GM23338 (cell line): ENCODE data around the gene DTD1. TPM values are rescaled to one million over a fixed set of nuclear protein-coding genes. Genes with fewer than 3 reads are reported as not detected.

Experiments
- ATAC-seq: fragments of 200-7000 bp; cut with Tn5 transposase; 3 replicates; pipeline ENCODE4 v1.9.1; 2020
- DNase-seq: peaks from one replicate; pipeline ENCODE4 v3.0.0-alpha.2; 2015; ENCODE audit warnings: low spot score
- H2AFZ ChIP-seq: fragments of 200-600 bp; sonication (generic); 2 replicates; pipeline ENCODE4 v1.8.0; 2016; ENCODE audit warnings: antibody characterized with exemption, mild to moderate bottlenecking, moderate library complexity
- H3F3A ChIP-seq: fragments of 200-600 bp; sonication (generic); replicated peaks from 2 replicates; pipeline ENCODE4 v1.8.0; 2017; ENCODE audit warnings: antibody characterized with exemption, mixed run types, low read depth
- H3K27ac ChIP-seq: fragments of 200-600 bp; sonication (generic); 2 replicates; pipeline ENCODE4 v1.6.1; 2016; ENCODE audit warnings: low read depth
- H3K27me3 ChIP-seq: fragments of 200-600 bp; sonication (generic); 2 replicates; pipeline ENCODE4 v1.8.0; 2016; ENCODE audit warnings: mild to moderate bottlenecking, mixed run types, moderate library complexity; ENCODE audit not compliant: insufficient read depth
- H3K36me3 ChIP-seq: fragments of 200-600 bp; sonication (generic); 2 replicates; pipeline ENCODE4 v1.8.0; 2016; ENCODE audit warnings: mild to moderate bottlenecking; ENCODE audit not compliant: insufficient read depth
- H3K4me1 ChIP-seq: fragments of 200-600 bp; sonication (generic); 2 replicates; pipeline ENCODE4 v1.8.0; 2016; ENCODE audit warnings: mild to moderate bottlenecking, moderate library complexity; ENCODE audit not compliant: insufficient read depth
- H3K4me2 ChIP-seq: fragments of 200-600 bp; sonication (generic); 2 replicates; pipeline ENCODE4 v1.7.1; 2017; ENCODE audit warnings: mixed run types
- H3K4me3 ChIP-seq: fragments of 200-600 bp; sonication (generic); 2 replicates; pipeline ENCODE4 v1.6.1; 2016; ENCODE audit warnings: mixed run types
- H3K79me2 ChIP-seq: fragments of 200-600 bp; sonication (generic); replicated peaks from 2 replicates; pipeline ENCODE4 v1.8.0; 2017; ENCODE audit warnings: mild to moderate bottlenecking; ENCODE audit not compliant: insufficient read depth
- H3K9me2 ChIP-seq: fragments of 200-600 bp; sonication (generic); 2 replicates; pipeline ENCODE4 v1.8.0; 2017; ENCODE audit not compliant: insufficient read depth
- H4K20me1 ChIP-seq: fragments of 200-600 bp; sonication (generic); replicated peaks from 2 replicates; pipeline ENCODE4 v1.8.0; 2017; ENCODE audit warnings: mild to moderate bottlenecking; ENCODE audit not compliant: insufficient read depth
- H3K27ac Mint-ChIP-seq: 2 replicates; pipeline ENCODE4 v1.8.0; 2020; ENCODE audit warnings: inconsistent platforms, mild to moderate bottlenecking, moderate library complexity, mixed read lengths
- H3K27me3 Mint-ChIP-seq: 3 replicates; pipeline ENCODE4 v1.8.0; 2022; ENCODE audit warnings: low read depth, mild to moderate bottlenecking, moderate library complexity, mixed read lengths, inconsistent platforms; ENCODE audit not compliant: insufficient read depth, poor library complexity
- H3K36me3 Mint-ChIP-seq: 3 replicates; pipeline ENCODE4 v1.8.0; 2021; ENCODE audit warnings: low read depth, mild to moderate bottlenecking, inconsistent platforms, moderate library complexity, mixed read lengths
- H3K4me1 Mint-ChIP-seq: 3 replicates; pipeline ENCODE4 v1.8.0; 2020; ENCODE audit warnings: mild to moderate bottlenecking, inconsistent platforms, mixed read lengths
- H3K4me3 Mint-ChIP-seq: 3 replicates; pipeline ENCODE4 v1.8.0; 2021; ENCODE audit warnings: moderate library complexity, mild to moderate bottlenecking, inconsistent platforms, mixed read lengths
- H3K9me3 Mint-ChIP-seq: 3 replicates; pipeline ENCODE4 v1.8.0; 2020; ENCODE audit warnings: moderate library complexity, mild to moderate bottlenecking, inconsistent platforms, mixed read lengths
- CREB1 ChIP-seq: fragments of 250-450 bp; sonication (Bioruptor Pico); IDR thresholded peaks from 2 replicates; pipeline ENCODE4 v1.5.0; 2020; ENCODE audit warnings: low read depth, mild to moderate bottlenecking, moderate library complexity
- EZH2 ChIP-seq: fragments of 200-600 bp; sonication (generic); IDR thresholded peaks from one replicate; pipeline ENCODE4 v1.8.0; 2017; ENCODE audit warnings: antibody characterized with exemption, mild to moderate bottlenecking, low read depth; ENCODE audit not compliant: unreplicated experiment
- EZH2phosphoT487 ChIP-seq: fragments of 200-600 bp; sonication (generic); IDR thresholded peaks from one replicate; pipeline ENCODE4 v1.8.1; 2018; ENCODE audit warnings: antibody characterized with exemption; ENCODE audit not compliant: unreplicated experiment
- NANOG ChIP-seq: IDR thresholded peaks from 2 replicates; pipeline ENCODE4 v1.6.1; 2016; ENCODE audit warnings: antibody characterized with exemption, borderline replicate concordance
- POLR2AphosphoS5 ChIP-seq: IDR thresholded peaks from 2 replicates; pipeline ENCODE4 v1.6.1; 2016; ENCODE audit warnings: antibody characterized with exemption, low read depth
- STAT1 ChIP-seq: IDR thresholded peaks from one replicate; pipeline ENCODE4 v1.6.1; 2016; ENCODE audit warnings: antibody characterized with exemption; ENCODE audit not compliant: unreplicated experiment
- ZNF114 ChIP-seq: fragments of 250-450 bp; sonication (Bioruptor Pico); IDR thresholded peaks from 2 replicates; pipeline ENCODE4 v1.5.0; 2020; ENCODE audit warnings: mild to moderate bottlenecking, moderate library complexity
- ZNF331 ChIP-seq: fragments of 250-450 bp; sonication (Bioruptor Pico); IDR thresholded peaks from 2 replicates; pipeline ENCODE4 v1.5.0; 2020; ENCODE audit warnings: low read depth, mild to moderate bottlenecking, moderate library complexity
- polyA plus RNA-seq: library from polyadenylated mRNA; unstranded; fragments of >200 nt; fragmentation: Nextera tagmentation; extraction: Ambion mirVana; gene quantifications from 2 replicates; pipeline ENCODE4 v1.2.1, GENCODE V29; 2016
- total RNA-seq: library from RNA; depleted of rRNA; stranded (reverse); fragments of >200 nt; shearing (Covaris generic); gene quantifications from 2 replicates; pipeline ENCODE4 v1.2.3, GENCODE V29; 2014
- TF ChIP-seq, protein P1 (sequence below): IDR thresholded peaks from one replicate; pipeline ENCODE4 v1.6.1; 2018; ENCODE audit warnings: antibody characterized with exemption; ENCODE audit not compliant: unreplicated experiment
- TF ChIP-seq, protein P2 (sequence below), 2 experiments: fragments of 200-600 bp in 1 of 2; sonication (generic) in 1 of 2; conservative IDR thresholded peaks; 2 replicates each; pipeline versions ENCODE4 v1.5.1 to v1.6.1; 2016 to 2017; ENCODE audit warnings: antibody characterized with exemption in 2 of 2, low read depth in 2 of 2, mild to moderate bottlenecking in 2 of 2, moderate library complexity in 1 of 2
- TF ChIP-seq, protein P3 (sequence below): fragments of 250-450 bp; sonication (Bioruptor Pico); IDR thresholded peaks from 2 replicates; pipeline ENCODE4 v1.5.0; 2020; ENCODE audit warnings: mild to moderate bottlenecking, moderate library complexity
- TF ChIP-seq, protein P4 (sequence below): IDR thresholded peaks from 2 replicates; pipeline ENCODE4 v1.6.1; 2016; ENCODE audit warnings: antibody characterized with exemption

The DTD1 gene
- total and polyA plus RNA-seq, 2 experiments from 2014 or later: 69.8 to 74.0 TPM

DNA sequence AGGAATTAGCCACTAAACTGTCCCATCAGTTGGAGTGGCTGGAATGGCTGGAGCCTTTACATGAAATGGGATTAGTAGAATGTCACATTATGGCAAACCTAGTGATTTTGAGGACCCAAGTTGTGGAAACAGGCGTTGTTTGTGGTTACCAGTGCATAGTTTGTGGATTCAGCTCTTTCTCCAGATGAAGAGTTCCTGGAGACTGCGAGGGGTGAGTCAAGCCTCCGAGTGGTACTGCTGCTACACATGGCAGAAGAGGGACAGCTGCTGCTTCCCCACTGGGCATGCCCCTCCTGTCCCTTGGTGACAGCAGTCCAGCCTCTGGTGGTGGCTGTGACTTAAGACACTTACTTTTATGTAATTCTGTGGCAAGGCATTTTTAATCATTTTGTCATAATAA lies 131.6 kb downstream of the DTD1 start:
- Histone ChIP-seq H3F3A (no peaks in the 10 kb centered on the region), H3K27me3 (no peaks in the 10 kb centered on the region), H3K4me2 (no peak overlapping the region), H3K27ac (no peak overlapping the region), H4K20me1 (no peaks in the 10 kb centered on the region), H2AFZ (no peak overlapping the region), H3K79me2 (no peaks in the 10 kb centered on the region), H3K9me2 (no peaks in the 10 kb centered on the region), H3K4me3 (no peak overlapping the region), H3K36me3 (no peaks in the 10 kb centered on the region), H3K4me1 (no peaks in the 10 kb centered on the region)
- DNase-seq (no peak), ATAC-seq (no peak)
- Mint-ChIP-seq H3K9me3 (peaks cover 5% of the 10 kb centered on the region; the same call in 2 of the 3 replicates), H3K27me3 (peaks cover 2% of the 10 kb centered on the region), H3K36me3 (peaks cover 8% of the 10 kb centered on the region; the same call in 2 of the 3 replicates), H3K4me1 (peaks cover under 1% of the 10 kb centered on the region; the same call in 1 of the 3 replicates), H3K27ac (no peak overlapping the region), H3K4me3 (no peak overlapping the region)
- TF ChIP-seq EZH2 (no peak), CREB1 (no peak), POLR2AphosphoS5 (no peak), ZNF331 (CRISPR knock-in tag) (no peak), ZNF114 (no peak), STAT1 (no peak), NANOG (no peak), EZH2phosphoT487 (no peak)
- TF ChIP-seq, protein P1, sequence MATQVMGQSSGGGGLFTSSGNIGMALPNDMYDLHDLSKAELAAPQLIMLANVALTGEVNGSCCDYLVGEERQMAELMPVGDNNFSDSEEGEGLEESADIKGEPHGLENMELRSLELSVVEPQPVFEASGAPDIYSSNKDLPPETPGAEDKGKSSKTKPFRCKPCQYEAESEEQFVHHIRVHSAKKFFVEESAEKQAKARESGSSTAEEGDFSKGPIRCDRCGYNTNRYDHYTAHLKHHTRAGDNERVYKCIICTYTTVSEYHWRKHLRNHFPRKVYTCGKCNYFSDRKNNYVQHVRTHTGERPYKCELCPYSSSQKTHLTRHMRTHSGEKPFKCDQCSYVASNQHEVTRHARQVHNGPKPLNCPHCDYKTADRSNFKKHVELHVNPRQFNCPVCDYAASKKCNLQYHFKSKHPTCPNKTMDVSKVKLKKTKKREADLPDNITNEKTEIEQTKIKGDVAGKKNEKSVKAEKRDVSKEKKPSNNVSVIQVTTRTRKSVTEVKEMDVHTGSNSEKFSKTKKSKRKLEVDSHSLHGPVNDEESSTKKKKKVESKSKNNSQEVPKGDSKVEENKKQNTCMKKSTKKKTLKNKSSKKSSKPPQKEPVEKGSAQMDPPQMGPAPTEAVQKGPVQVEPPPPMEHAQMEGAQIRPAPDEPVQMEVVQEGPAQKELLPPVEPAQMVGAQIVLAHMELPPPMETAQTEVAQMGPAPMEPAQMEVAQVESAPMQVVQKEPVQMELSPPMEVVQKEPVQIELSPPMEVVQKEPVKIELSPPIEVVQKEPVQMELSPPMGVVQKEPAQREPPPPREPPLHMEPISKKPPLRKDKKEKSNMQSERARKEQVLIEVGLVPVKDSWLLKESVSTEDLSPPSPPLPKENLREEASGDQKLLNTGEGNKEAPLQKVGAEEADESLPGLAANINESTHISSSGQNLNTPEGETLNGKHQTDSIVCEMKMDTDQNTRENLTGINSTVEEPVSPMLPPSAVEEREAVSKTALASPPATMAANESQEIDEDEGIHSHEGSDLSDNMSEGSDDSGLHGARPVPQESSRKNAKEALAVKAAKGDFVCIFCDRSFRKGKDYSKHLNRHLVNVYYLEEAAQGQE: no peak
- TF ChIP-seq, protein P2, sequence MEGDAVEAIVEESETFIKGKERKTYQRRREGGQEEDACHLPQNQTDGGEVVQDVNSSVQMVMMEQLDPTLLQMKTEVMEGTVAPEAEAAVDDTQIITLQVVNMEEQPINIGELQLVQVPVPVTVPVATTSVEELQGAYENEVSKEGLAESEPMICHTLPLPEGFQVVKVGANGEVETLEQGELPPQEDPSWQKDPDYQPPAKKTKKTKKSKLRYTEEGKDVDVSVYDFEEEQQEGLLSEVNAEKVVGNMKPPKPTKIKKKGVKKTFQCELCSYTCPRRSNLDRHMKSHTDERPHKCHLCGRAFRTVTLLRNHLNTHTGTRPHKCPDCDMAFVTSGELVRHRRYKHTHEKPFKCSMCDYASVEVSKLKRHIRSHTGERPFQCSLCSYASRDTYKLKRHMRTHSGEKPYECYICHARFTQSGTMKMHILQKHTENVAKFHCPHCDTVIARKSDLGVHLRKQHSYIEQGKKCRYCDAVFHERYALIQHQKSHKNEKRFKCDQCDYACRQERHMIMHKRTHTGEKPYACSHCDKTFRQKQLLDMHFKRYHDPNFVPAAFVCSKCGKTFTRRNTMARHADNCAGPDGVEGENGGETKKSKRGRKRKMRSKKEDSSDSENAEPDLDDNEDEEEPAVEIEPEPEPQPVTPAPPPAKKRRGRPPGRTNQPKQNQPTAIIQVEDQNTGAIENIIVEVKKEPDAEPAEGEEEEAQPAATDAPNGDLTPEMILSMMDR (conservative IDR thresholded peaks at IDR 0.05; ENCODE audit: low read depth in 2 of 2): no peak
- TF ChIP-seq, protein P3, sequence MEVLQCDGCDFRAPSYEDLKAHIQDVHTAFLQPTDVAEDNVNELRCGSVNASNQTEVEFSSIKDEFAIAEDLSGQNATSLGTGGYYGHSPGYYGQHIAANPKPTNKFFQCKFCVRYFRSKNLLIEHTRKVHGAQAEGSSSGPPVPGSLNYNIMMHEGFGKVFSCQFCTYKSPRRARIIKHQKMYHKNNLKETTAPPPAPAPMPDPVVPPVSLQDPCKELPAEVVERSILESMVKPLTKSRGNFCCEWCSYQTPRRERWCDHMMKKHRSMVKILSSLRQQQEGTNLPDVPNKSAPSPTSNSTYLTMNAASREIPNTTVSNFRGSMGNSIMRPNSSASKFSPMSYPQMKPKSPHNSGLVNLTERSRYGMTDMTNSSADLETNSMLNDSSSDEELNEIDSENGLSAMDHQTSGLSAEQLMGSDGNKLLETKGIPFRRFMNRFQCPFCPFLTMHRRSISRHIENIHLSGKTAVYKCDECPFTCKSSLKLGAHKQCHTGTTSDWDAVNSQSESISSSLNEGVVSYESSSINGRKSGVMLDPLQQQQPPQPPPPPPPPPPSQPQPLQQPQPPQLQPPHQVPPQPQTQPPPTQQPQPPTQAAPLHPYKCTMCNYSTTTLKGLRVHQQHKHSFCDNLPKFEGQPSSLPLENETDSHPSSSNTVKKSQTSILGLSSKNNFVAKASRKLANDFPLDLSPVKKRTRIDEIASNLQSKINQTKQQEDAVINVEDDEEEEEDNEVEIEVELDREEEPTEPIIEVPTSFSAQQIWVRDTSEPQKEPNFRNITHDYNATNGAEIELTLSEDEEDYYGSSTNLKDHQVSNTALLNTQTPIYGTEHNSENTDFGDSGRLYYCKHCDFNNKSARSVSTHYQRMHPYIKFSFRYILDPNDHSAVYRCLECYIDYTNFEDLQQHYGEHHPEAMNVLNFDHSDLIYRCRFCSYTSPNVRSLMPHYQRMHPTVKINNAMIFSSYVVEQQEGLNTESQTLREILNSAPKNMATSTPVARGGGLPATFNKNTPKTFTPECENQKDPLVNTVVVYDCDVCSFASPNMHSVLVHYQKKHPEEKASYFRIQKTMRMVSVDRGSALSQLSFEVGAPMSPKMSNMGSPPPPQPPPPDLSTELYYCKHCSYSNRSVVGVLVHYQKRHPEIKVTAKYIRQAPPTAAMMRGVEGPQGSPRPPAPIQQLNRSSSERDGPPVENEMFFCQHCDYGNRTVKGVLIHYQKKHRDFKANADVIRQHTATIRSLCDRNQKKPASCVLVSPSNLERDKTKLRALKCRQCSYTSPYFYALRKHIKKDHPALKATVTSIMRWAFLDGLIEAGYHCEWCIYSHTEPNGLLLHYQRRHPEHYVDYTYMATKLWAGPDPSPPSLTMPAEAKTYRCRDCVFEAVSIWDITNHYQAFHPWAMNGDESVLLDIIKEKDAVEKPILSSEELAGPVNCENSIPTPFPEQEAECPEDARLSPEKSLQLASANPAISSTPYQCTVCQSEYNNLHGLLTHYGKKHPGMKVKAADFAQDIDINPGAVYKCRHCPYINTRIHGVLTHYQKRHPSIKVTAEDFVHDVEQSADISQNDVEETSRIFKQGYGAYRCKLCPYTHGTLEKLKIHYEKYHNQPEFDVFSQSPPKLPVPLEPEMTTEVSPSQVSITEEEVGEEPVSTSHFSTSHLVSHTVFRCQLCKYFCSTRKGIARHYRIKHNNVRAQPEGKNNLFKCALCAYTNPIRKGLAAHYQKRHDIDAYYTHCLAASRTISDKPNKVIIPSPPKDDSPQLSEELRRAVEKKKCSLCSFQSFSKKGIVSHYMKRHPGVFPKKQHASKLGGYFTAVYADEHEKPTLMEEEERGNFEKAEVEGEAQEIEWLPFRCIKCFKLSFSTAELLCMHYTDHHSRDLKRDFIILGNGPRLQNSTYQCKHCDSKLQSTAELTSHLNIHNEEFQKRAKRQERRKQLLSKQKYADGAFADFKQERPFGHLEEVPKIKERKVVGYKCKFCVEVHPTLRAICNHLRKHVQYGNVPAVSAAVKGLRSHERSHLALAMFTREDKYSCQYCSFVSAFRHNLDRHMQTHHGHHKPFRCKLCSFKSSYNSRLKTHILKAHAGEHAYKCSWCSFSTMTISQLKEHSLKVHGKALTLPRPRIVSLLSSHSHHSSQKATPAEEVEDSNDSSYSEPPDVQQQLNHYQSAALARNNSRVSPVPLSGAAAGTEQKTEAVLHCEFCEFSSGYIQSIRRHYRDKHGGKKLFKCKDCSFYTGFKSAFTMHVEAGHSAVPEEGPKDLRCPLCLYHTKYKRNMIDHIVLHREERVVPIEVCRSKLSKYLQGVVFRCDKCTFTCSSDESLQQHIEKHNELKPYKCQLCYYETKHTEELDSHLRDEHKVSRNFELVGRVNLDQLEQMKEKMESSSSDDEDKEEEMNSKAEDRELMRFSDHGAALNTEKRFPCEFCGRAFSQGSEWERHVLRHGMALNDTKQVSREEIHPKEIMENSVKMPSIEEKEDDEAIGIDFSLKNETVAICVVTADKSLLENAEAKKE (CRISPR knock-in tag): no peak
- TF ChIP-seq, protein P4, sequence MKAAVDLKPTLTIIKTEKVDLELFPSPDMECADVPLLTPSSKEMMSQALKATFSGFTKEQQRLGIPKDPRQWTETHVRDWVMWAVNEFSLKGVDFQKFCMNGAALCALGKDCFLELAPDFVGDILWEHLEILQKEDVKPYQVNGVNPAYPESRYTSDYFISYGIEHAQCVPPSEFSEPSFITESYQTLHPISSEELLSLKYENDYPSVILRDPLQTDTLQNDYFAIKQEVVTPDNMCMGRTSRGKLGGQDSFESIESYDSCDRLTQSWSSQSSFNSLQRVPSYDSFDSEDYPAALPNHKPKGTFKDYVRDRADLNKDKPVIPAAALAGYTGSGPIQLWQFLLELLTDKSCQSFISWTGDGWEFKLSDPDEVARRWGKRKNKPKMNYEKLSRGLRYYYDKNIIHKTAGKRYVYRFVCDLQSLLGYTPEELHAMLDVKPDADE: no peak
